Kidney epithelial cell (primary cell): ENCODE results near the gene MRTO4. TPM values are rescaled to one million over a fixed set of nuclear protein-coding genes. Genes with fewer than 3 reads are reported as not detected.
"Not testable (repeated sequence)": the region's sequence is repeated elsewhere in the genome, so short reads cannot be mapped to it uniquely, and the experiment has no call there.

Source experiments
- DNase-seq: peaks from one replicate; pipeline ENCODE4 v3.0.0-alpha.2; 2010; ENCODE audit warnings: low read depth
- H3K27me3 ChIP-seq: 2 replicates; pipeline ENCODE4 v1.6.0; 2011; ENCODE audit warnings: low read length; ENCODE audit not compliant: control insufficient read depth, insufficient read depth
- H3K36me3 ChIP-seq: 2 replicates; pipeline ENCODE4 v1.5.1; 2011; ENCODE audit warnings: low read length; ENCODE audit not compliant: control insufficient read depth, insufficient read depth
- H3K4me3 ChIP-seq: 2 replicates; pipeline ENCODE4 v1.5.1; 2011; ENCODE audit warnings: low read depth, mild to moderate bottlenecking, control low read depth, low read length
- total RNA-seq: library from RNA; depleted of rRNA; stranded (reverse); fragments of >200 nt; gene quantifications from 2 replicates; pipeline ENCODE4 v1.2.3, GENCODE V29; 2015
- TF ChIP-seq, protein P1 (sequence below): IDR thresholded peaks from 2 replicates; pipeline ENCODE4 v1.5.1; 2011; ENCODE audit warnings: mild to moderate bottlenecking, moderate library complexity, low read length, control low read depth, inconsistent platforms; ENCODE audit not compliant: insufficient read depth, poor library complexity, severe bottlenecking

MRTO4 gene
- total RNA-seq, 1 donor from 2014 or later = 47.4 TPM

DNA sequence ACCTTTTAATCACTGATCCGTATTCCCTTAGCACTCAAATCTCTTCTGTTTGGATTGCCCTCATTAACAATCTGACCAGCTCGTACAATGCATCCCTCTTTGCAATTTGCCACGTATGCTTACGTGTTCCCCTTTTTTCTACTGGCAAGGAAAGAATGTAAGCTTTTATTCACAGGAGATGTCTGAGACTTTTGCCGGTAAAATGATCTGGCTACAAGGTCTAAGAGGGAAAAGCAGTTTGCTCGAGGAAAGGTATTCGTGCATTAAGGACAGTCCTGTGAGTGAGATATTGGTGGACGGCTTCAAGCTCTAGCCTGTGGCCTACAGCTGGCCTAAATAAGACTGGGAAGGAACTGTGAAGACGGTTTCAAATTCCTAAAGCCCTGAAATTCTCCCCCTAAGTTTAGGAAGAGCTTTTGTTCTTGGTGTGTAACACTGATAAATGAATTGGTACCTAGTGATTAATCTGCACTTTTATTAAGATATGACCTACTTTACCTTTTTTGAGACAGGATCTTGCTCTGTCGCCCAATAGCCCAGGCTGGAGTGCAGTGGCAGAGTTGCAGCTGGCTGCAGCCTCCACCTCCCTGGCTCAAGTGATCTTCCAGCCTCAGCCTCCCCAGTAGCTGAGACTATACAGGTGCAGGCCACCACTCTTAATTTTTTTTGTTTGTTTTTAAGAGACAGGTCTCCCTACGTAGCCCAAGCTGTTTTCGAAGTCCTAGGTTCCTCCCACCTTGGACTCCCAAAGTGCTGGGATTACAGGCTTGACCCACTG, 40.6 kb upstream of the MRTO4 start:
- TF ChIP-seq, protein P1, sequence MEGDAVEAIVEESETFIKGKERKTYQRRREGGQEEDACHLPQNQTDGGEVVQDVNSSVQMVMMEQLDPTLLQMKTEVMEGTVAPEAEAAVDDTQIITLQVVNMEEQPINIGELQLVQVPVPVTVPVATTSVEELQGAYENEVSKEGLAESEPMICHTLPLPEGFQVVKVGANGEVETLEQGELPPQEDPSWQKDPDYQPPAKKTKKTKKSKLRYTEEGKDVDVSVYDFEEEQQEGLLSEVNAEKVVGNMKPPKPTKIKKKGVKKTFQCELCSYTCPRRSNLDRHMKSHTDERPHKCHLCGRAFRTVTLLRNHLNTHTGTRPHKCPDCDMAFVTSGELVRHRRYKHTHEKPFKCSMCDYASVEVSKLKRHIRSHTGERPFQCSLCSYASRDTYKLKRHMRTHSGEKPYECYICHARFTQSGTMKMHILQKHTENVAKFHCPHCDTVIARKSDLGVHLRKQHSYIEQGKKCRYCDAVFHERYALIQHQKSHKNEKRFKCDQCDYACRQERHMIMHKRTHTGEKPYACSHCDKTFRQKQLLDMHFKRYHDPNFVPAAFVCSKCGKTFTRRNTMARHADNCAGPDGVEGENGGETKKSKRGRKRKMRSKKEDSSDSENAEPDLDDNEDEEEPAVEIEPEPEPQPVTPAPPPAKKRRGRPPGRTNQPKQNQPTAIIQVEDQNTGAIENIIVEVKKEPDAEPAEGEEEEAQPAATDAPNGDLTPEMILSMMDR = no peak
- DNase-seq = no peak
- Histone ChIP-seq H3K27me3 (no peaks in the 10 kb centered on the region), H3K36me3 (no peaks in the 10 kb centered on the region), H3K4me3 (peak overlapping the region; percentile 95)

DNA sequence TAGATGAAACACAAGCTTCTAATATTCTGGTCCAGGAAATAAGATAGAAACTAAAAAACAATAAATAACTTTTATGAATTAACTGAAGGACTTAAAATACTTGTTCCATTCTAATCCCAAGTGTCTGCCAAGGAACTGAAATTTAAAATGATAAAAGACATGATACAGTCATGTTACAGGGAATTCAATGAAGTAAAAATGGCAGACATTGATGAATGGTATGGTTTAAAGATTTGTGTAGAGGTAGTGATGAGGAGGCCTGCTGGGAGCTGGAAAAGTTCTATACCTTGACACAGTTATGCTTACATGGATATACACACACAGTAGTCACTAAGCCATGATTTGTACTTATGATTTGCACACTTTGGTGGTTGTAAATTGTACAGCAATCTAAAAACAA, 39.4 kb upstream of the MRTO4 start:
- DNase-seq = no peak
- Histone ChIP-seq H3K36me3 (no peaks in the 10 kb centered on the region), H3K27me3 (no peaks in the 10 kb centered on the region), H3K4me3 (no peak overlapping the region)
- TF ChIP-seq, protein P1 = no peak

DNA sequence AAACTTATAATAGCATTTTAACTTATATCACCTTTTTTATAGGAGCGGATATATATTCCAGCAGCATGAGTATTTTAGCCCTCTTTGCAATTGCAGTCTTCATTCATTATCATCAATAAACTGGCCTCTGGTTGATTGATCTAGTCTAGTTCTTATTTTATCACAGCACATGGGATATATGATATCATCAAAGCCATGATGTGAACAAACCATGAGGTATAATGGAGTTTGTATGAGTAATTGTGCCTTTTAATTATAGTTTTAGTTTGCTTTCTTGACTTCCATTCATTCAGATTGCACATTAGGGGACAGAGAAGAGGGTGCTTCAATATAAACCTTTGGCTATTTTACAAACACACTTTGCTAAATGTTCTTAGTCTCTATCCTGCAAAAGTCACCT, 38.0 kb upstream of the MRTO4 start:
- no peaks in the 10 kb centered on the region for H3K36me3 ChIP-seq
- no peak for DNase-seq
- H3K27me3 ChIP-seq = no peaks in the 10 kb centered on the region

DNA sequence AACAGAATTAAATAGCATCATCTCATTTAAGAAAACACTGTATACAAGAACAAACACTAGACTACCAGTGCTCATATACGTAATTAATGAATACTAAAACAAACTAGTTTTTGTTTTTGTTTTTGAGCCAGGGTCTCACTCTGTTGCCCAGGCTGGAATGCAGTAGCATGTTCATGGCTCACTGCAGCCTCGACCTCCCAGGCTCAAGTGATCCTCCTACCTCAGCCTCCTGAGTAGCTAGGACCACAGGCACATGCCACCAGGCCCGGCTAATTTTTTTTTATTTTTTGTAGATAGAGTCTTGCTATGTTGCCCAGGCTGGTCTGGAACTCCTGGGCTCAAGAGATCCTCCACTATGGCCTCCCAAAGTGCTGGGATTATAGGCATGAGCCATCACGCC, 35.0 kb upstream of the MRTO4 start:
- H3K4me3 ChIP-seq, DNase-seq, H3K27me3 ChIP-seq, H3K36me3 ChIP-seq: not testable (repeated sequence)

More for the DNA sequence above, 38.0 kb upstream of the MRTO4 start:
- H3K4me3 ChIP-seq = no peak overlapping the region
- TF ChIP-seq, protein P1 = no peak

DNA sequence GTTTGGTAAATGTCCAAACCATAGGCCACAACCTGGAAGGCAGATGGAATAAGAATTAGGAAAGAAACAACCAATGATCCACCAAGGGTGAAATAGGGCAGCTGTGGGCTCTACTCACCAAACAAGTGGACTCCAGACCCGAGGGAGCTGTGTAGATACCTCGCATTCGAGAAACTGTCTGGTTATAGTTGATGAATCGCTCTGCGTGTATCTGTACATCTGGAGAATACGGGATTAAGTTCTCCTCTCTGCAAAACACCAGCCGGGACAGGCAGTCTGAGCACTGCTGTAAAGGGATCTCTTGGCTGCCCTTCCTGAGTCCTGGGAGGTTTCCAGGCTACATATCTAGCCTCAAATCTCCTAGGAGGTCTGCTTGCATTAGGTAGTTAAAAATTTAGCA, 32.2 kb upstream of the MRTO4 start:
- Histone ChIP-seq H3K27me3 (no peaks in the 10 kb centered on the region), H3K36me3 (peaks cover 1% of the 10 kb centered on the region), H3K4me3 (no peak overlapping the region)
- DNase-seq = no peak
- TF ChIP-seq, protein P1 = no peak

DNA sequence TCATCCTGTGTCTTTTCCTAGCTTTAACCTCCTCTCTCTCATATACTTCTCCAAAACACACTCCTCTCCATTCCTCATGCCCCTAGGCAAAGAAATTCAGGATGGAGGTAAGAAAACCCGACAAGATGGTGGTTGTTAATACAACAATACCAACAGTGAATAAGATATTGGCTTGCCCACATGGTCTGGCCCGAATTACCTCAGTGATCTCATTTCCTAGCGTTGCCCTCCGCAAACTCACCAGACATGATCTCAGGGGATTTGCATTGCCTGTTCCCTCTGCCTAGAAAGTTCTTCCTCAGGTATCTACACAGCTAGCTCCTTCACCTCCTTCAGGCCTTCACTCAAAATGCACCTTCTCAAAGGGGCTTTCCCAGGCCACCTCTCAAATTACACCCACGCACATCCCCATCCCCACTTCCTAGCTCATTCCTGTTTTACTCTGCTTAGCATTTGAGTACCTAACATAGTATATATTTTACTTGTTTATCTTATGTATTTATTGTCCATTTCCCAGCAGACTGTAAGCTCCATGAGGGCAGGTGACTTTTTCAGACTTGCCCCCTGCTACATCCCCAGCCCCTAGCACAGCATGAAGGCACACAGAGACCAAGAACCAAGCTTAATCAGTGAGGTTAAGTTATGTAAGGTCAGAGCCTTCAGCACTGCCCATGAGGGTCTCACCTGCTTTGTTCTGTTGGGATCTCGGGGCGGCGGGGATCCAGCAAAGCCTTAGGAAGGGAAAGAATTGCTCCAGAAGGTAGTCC, 31.3 kb upstream of the MRTO4 start:
- TF ChIP-seq, protein P1 = no peak
- DNase-seq = no peak
- H3K4me3 ChIP-seq = no peak overlapping the region
- H3K27me3 ChIP-seq = no peaks in the 10 kb centered on the region
- H3K36me3 ChIP-seq = peaks cover 1% of the 10 kb centered on the region
